Measurements from ENCODE around the gene TLL1. TPM values are rescaled to one million over a fixed set of nuclear protein-coding genes. Genes with fewer than 3 reads are reported as not detected.
A peak's percentile ranks its signal among the peaks of the same experiment; 100 is the strongest.

The TLL1 gene
- polyA plus RNA-seq, 2 of the 4 experiments (the other 2 are of a cell fraction) = 0.01 to 0.13 TPM

DNA sequence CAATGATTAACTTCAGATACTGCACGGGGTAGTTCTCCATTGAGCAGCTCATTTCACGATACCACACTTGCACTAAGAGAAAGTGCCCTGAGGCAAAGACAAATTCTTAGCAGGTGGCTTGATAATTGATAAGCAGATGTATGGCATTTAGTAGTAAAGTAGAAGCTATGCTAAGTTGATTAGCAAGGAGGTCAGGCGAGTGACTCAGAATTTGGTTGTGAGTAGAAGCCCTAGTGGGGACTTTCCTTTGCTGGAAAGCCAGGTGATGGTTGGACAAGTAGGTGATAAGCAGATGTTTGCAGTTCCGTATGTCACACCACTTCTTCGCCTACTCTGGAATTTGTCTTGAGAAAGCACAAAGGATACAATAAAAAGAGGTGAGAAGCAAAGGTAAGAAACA is 58.7 kb downstream of the TLL1 start:
- FAIRE-seq = no peak
- no peak overlapping the region for H3K4me2 ChIP-seq
- no peak overlapping the region for H3K27ac ChIP-seq
- 39% methylated on average over 5 of the region's 5 CpGs for WGBS (ENCODE audit: missing lambda C conversion rate)
- H3K4me1 ChIP-seq = no peaks in the 10 kb centered on the region
- H3K4me3 ChIP-seq = no peak overlapping the region
- CTCF ChIA-PET = interaction anchor here (1.0 kb wide), 1 partner anchor 44 kb away, joined by 5 read pairs; no protein-coding TSS in a partner anchor
- POLR2A ChIA-PET = no interaction called here
- no peak for ATAC-seq
- DNase-seq (ENCODE audit: low read depth in 1 of 2, low spot score in 1 of 2) = no peak
- no peaks in the 10 kb centered on the region for H3K9me3 ChIP-seq
- TF ChIP-seq TFCP2L1 (CRISPR knock-in tag; IDR thresholded peaks at IDR 0.05) (no peak), CBX8 (IDR thresholded peaks at IDR 0.05) (no peak), CBX2 (IDR thresholded peaks at IDR 0.05; ENCODE audit: borderline replicate concordance, low read depth) (no peak), RAD21 (conservative IDR thresholded peaks at IDR 0.05 in 1 of 2, IDR thresholded peaks at IDR 0.05 in 1 of 2) (no peak), HOXB13 (CRISPR knock-in tag; IDR thresholded peaks at IDR 0.05; ENCODE audit: low read depth) (no peak), FOSB (CRISPR knock-in tag; IDR thresholded peaks at IDR 0.05) (no peak), BHLHE40 (IDR thresholded peaks at IDR 0.05; ENCODE audit: low read depth, low read length) (no peak), TP53 (CRISPR knock-in tag; IDR thresholded peaks at IDR 0.05) (no peak), ZNF302 (CRISPR knock-in tag; IDR thresholded peaks at IDR 0.05) (no peak), NR3C1 (IDR thresholded peaks at IDR 0.05) (no peak), ZFP36 (IDR thresholded peaks at IDR 0.05; ENCODE audit: borderline replicate concordance, partially characterized antibody) (no peak), CEBPB (IDR thresholded peaks at IDR 0.05) (no peak), HOXA7 (CRISPR knock-in tag; IDR thresholded peaks at IDR 0.05) (no peak), HDAC2 (IDR thresholded peaks at IDR 0.05) (no peak)
- TF ChIP-seq, protein P1, sequence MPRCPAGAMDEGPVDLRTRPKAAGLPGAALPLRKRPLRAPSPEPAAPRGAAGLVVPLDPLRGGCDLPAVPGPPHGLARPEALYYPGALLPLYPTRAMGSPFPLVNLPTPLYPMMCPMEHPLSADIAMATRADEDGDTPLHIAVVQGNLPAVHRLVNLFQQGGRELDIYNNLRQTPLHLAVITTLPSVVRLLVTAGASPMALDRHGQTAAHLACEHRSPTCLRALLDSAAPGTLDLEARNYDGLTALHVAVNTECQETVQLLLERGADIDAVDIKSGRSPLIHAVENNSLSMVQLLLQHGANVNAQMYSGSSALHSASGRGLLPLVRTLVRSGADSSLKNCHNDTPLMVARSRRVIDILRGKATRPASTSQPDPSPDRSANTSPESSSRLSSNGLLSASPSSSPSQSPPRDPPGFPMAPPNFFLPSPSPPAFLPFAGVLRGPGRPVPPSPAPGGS (IDR thresholded peaks at IDR 0.05) = no peak
- TF ChIP-seq, protein P2, sequence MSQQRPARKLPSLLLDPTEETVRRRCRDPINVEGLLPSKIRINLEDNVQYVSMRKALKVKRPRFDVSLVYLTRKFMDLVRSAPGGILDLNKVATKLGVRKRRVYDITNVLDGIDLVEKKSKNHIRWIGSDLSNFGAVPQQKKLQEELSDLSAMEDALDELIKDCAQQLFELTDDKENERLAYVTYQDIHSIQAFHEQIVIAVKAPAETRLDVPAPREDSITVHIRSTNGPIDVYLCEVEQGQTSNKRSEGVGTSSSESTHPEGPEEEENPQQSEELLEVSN (IDR thresholded peaks at IDR 0.05; ENCODE audit: borderline replicate concordance, low read depth) = no peak
- TF ChIP-seq, protein P3, sequence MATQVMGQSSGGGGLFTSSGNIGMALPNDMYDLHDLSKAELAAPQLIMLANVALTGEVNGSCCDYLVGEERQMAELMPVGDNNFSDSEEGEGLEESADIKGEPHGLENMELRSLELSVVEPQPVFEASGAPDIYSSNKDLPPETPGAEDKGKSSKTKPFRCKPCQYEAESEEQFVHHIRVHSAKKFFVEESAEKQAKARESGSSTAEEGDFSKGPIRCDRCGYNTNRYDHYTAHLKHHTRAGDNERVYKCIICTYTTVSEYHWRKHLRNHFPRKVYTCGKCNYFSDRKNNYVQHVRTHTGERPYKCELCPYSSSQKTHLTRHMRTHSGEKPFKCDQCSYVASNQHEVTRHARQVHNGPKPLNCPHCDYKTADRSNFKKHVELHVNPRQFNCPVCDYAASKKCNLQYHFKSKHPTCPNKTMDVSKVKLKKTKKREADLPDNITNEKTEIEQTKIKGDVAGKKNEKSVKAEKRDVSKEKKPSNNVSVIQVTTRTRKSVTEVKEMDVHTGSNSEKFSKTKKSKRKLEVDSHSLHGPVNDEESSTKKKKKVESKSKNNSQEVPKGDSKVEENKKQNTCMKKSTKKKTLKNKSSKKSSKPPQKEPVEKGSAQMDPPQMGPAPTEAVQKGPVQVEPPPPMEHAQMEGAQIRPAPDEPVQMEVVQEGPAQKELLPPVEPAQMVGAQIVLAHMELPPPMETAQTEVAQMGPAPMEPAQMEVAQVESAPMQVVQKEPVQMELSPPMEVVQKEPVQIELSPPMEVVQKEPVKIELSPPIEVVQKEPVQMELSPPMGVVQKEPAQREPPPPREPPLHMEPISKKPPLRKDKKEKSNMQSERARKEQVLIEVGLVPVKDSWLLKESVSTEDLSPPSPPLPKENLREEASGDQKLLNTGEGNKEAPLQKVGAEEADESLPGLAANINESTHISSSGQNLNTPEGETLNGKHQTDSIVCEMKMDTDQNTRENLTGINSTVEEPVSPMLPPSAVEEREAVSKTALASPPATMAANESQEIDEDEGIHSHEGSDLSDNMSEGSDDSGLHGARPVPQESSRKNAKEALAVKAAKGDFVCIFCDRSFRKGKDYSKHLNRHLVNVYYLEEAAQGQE (IDR thresholded peaks at IDR 0.05) = no peak
- TF ChIP-seq, protein P4, sequence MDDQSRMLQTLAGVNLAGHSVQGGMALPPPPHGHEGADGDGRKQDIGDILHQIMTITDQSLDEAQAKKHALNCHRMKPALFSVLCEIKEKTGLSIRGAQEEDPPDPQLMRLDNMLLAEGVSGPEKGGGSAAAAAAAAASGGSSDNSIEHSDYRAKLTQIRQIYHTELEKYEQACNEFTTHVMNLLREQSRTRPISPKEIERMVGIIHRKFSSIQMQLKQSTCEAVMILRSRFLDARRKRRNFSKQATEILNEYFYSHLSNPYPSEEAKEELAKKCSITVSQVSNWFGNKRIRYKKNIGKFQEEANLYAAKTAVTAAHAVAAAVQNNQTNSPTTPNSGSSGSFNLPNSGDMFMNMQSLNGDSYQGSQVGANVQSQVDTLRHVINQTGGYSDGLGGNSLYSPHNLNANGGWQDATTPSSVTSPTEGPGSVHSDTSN (IDR thresholded peaks at IDR 0.05) = no peak

DNA sequence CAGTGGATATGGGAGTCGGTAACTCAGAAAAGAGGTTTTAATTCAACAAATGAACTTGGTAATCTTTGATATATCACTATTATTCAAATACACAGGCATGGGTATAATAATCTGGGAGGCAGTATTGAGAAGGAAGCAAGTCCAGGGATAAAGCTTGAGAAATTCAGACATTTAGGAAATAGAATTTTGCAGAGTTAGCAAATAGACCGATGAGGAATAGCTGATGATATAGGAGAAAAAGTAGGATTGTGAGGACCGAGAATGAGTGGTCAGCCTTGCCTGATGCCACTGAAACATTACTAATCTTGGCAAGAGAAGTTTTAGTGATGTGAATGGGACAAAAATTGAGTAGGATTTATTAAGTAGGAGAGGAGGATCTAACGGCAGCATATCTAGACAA is 71.9 kb downstream of the TLL1 start:
- DNase-seq (ENCODE audit: low read depth in 1 of 2, low spot score in 1 of 2) (no peak), ATAC-seq (no peak), FAIRE-seq (no peak)
- Histone ChIP-seq H3K4me3 (no peak overlapping the region), H3K4me1 (no peaks in the 10 kb centered on the region), H3K9me3 (no peaks in the 10 kb centered on the region), H3K4me2 (no peak overlapping the region), H3K27ac (no peak overlapping the region)
- TF ChIP-seq JUNB (IDR thresholded peaks at IDR 0.05) = no peak
- no peak for TF ChIP-seq KDM1A (IDR thresholded peaks at IDR 0.05; ENCODE audit: low read depth)
- no peak for TF ChIP-seq ZC3H11A (IDR thresholded peaks at IDR 0.05)
- TF ChIP-seq POLR2AphosphoS2 (conservative IDR thresholded peaks at IDR 0.05; ENCODE audit: low read length) = no peak
- no peak for TF ChIP-seq MYC (IDR thresholded peaks at IDR 0.05; ENCODE audit: borderline replicate concordance, low read length)
- TF ChIP-seq MAFK (IDR thresholded peaks at IDR 0.05; ENCODE audit: partially characterized antibody) = peak; percentile 7
- no peak for TF ChIP-seq PHF8 (IDR thresholded peaks at IDR 0.05; ENCODE audit: borderline replicate concordance, low read depth)
- ChIA-PET CTCF (no interaction called here), POLR2A (no interaction called here)
- 31% methylated on average over 4 of the region's 4 CpGs for WGBS (ENCODE audit: missing lambda C conversion rate)

Measured in A549 (cell line).